Body of pancreas (tissue), 4 donors: ENCODE data around the gene EEPD1.

ENCODE experiments used
- CTCF ChIP-seq, 7 experiments: fragments of 450-650 bp in 4 of 7; fragments of 200-600 bp in 3 of 7; sonication (generic) in 3 of 7; IDR thresholded peaks; one replicate each; pipeline ENCODE4 v1.5.1; 2016 to 2019; ENCODE audit warnings: antibody characterized with exemption in 7 of 7
- POLR2A ChIP-seq, 3 donors: fragments of 450-650 bp; IDR thresholded peaks; one replicate each; pipeline ENCODE4 v1.6.1; 2016; ENCODE audit warnings: antibody characterized with exemption in 3 of 3, mild to moderate bottlenecking in 2 of 3

DNA sequence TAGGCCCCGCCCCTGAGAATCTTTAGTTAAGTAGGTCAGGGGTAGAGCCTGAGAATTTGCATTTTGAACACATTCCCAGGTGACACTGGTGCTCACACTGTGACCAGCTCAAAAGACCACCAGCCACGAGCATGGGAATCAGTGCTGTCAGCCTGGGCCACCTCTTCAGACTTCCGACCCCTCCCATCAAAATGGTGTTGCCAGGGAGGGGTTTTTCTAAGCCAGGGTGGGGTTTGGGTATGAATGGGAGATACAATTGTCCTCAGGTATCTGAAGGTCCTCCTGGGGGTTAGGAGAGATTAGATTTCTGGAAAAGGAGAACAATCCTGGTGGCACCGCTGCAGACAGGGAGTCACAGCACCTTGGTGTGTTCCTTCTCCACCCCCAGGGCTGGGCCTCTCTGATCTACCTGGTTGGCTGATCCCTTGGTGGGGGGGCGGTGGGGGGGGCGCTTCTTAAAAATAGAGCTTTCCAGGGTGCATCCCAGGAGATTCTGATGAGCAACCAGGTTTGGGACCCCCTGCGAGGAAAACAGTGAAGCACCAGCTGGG is 125.1 kb downstream of the EEPD1 start:
- TF ChIP-seq CTCF (IDR thresholded peaks at IDR 0.05) (no peak), POLR2A (IDR thresholded peaks at IDR 0.05) (no peak)
